HG03354 (cell line): ENCODE results near the gene IL6R.
"Not testable (repeated sequence)": the region's sequence is repeated elsewhere in the genome, so short reads cannot be mapped to it uniquely, and the experiment has no call there.

Source experiments
- ATAC-seq: cut with Tn5 transposase; IDR thresholded peaks from one replicate; pipeline ENCODE4 v1.9.1; 2021; ENCODE audit warnings: mild to moderate bottlenecking; ENCODE audit not compliant: unreplicated experiment, poor library complexity, severe bottlenecking

IL6R gene

GRCh38 chr1:154404984-154405746 lies at the start of gene IL6R:
Gene IL6R, plus strand, starts transcription at chr1:154405343. Its CDS starts 287 bp downstream, at chr1:154405630.
- peak; percentile 40 for ATAC-seq

- ATAC-seq: no peak
These were observed 46.6 kb upstream of the IL6R start for GRCh38 chr1:154358519-154358918.

DNA sequence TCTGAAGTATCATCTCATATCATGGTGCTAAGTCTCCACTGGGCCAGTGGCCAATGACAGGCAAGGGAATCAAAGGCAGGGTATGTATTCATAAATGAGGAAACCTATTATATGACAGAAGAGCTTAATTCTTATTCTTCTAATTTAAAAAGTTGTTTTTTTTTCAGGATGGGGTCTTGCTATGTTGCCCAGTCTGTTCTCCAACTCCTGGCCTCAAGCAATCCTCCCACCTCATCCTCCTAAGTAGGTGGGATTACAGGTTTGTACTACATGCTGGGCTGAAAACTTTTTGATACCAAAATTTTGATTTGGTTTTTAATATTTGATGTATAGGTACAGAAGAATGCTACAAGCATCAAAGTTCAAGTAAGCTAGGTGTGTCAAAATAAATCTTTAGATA lies 44.9 kb upstream of the IL6R start:
- no peak for ATAC-seq

DNA sequence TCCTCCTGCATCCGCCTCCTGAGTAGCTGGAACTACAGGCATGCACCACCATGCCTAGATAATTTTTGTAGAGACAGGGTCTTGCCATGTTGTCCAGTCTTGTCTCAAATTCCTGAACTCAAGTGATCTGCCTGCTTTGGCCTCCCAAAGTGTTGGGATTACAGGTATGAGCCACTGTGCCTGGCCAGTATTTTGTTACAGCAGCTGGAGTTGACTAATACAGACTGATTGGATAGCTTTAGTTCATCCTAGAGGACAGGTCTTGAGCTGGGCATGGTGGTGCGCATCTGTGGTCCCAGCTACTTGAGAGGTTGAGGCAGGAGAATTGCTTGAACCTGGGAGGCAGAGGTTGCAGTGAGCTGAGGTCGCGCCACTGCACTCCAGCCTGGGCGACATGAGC lies 44.3 kb upstream of the IL6R start:
- not testable (repeated sequence) for ATAC-seq

DNA sequence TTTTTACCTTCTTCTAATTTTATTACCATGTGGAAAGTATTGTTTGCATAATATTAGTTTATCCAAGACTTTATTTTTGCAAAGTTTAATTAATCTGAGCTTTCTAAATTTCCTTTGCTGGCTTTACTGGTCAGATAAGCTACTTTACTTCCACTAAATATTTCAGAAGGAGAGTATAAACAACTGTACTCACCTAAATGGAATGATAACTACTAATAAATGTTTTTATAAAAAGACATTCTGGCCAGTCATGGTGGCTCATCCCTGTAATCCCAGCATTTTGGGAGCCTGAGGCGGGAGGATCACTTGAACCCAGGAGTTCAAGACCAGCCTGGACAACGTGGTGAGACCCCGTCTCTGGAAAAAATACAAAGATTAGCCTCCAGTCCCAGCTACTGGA lies 43.8 kb upstream of the IL6R start:
- ATAC-seq: no peak

DNA sequence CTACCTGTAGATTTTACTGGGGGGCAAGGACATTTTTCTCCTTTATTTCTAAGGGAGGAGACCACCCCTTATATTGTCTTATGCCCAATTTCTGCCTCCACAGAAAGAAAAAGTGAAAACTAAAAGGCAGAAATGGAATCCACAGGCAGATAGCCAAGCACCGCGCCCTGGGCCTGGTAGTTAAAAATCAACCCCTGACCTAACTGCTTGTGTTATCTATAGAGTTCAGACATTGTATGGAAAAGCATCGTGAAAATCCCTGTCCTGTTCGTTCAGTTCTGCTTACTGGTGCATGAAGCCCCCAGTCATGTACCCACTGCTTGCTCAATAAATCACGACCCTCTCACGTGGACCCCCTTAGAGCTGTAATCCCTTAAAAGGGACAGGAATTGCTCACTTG lies 33.7 kb upstream of the IL6R start:
- ATAC-seq: no peak

- ATAC-seq: not testable (repeated sequence)
These were observed 31.3 kb upstream of the IL6R start for GRCh38 chr1:154373777-154374357.

DNA sequence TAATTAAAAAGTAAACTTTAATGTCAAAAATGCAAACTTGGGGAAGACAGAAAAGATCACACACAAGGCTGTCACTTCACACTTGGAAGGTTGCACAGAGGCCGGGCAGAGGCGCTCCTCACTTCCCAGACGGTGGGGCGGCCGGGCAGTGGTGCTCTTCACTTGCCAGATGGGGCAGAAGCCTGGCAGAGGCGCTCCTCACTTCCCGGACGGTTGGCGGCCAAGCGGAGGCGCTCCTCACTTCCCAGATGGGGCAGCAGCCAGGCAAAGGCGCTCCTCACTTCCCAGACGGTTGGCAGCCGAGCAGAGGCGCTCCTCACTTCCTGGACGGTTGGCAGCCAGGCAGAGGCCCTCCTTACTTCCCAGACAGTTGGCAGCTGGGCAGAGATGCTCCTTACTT lies 25.8 kb upstream of the IL6R start:
- ATAC-seq: no peak

DNA sequence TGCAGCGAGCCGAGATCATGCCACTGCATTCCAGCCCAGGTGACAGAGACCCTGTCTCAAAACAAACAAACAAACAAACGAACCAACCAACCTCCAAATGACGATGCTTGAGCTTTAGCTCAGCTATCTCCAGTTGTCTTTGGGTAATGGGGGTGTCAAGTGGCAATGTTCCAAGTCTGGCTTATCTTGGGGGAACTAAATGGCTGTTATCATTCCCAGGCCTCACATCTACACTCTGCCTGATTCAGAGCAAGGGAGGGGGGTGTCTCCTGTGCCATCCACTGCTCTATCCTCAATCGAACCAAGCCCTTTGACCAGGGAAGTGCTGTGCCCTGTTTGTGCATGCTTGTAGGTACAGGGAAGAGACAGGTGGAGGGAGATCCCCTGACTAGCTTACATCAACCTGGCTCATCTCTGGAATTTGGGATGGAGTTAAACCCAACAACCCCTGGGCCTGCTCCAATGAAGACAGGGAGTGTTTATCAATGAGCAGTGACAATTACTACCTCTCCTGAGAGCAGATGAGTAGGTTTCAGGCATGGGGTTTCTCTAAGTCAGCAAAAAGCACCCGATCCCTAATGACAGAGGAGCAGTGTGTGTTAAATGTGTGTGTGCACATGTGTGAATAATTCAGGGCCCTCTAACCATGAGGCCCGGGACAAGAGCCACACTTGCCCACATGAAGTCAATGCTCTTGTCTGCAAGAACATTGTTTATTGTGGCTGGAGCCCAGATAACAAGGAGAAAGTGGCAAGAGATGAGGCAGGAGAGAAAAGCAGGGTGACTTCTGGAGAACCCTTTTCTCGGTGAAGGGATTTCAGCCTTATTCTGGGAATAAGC lies 20.3 kb upstream of the IL6R start:
- ATAC-seq: no peak

GRCh38 chr1:154386643-154387352 lies 18.3 kb upstream of the IL6R start:
- no peak for ATAC-seq

GRCh38 chr1:154391086-154391770 lies 13.9 kb upstream of the IL6R start:
- ATAC-seq: no peak

DNA sequence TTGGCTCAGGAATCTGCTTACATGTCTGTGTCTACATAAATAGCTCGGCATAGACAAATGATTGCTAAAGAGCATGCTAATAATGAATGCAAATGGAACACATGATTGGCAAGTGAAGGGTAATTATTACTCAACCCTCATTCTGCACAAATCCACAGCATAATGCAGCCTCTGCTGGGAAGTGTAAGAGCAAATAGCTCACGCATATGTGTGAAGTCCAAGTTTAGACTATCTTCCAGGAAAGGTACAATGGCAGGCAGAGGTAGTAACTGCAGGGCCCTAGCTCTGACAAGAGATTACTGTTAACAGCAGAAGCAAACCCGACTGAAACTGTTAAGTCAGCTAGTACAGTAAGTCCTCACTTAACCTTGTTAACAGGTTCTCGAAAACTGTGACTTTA lies 7.0 kb upstream of the IL6R start:
- ATAC-seq: no peak

GRCh38 chr1:154398678-154399077 lies 6.5 kb upstream of the IL6R start:
- ATAC-seq: no peak

DNA sequence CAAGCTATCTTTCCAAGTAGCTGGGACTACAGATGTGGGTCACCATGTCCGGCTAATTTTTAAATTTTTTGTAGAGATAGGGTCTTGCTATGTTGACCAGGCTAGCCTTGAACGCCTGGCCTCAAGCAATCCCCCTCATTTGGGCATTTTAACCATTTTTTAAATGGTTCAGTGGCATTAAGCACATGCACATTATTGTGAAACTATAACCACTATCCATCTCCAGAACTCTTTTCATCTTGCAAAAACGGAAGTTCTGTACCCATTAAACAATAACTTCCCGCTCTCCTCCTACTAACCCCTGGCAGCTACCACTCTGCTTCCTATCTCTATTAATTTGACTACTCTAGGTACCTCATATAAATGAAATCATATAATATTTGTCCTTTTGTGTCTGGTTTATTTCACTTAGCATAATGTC lies 4.8 kb upstream of the IL6R start:
- ATAC-seq: no peak

DNA sequence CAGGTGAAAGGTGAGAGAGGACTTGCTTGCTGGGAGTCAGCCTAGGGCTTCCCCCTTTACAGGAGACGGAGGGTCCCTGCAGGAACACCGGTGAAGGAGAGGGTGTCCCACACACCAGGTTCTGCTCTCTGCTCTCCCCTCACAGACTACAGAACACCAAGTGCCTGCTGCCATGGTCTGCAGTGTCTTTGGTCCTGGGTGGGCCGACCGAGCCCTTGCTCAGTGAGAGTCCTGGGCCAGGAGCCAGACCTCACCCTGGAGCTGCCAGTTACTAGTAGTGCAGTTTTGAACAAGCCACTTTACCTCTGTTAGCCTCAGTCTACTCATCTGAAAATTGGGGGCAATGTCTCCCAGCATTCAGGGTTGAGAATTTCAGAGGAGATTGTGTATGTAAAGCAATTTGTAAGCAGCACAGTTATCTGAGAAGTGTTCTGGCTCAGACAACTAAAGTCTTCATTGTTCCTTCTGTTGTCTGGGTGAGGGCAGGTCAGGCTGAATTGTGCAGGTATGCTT lies 2.7 kb upstream of the IL6R start:
- ATAC-seq: no peak

- no peak for ATAC-seq
These were observed 1.7 kb upstream of the IL6R start for GRCh38 chr1:154403261-154403943.

DNA sequence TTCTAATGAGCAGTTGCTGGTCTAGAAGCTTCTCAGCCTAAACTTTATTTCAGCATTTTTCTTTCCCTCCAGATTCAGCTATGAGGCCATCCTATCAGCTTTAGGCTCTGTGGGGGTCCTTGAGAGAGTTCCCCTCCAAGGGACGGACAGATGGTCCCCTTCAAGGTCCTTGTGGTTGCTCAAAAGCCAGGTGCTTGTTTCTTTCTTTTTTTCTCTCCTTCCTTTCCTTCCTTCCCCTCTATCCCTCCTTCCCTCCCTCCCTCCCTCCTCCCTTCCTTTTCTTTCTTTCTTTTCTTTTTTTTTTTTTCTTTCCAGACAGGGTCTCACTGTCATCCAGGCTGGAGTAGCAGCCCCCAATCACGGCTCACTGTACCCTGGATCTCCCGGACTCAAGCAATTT lies 1.2 kb upstream of the IL6R start:
- no peak for ATAC-seq

- ATAC-seq: no peak
These were observed 622 bp upstream of the IL6R start for GRCh38 chr1:154404511-154404931.
